SIG-M5 (cell line): Measurements from ENCODE around the gene CEBPE.

ENCODE experiments used
- DNase-seq: peaks from one replicate; lab custom pipeline; 2025; lab: John Stamatoyannopoulos, UW

Gene CEBPE

DNA sequence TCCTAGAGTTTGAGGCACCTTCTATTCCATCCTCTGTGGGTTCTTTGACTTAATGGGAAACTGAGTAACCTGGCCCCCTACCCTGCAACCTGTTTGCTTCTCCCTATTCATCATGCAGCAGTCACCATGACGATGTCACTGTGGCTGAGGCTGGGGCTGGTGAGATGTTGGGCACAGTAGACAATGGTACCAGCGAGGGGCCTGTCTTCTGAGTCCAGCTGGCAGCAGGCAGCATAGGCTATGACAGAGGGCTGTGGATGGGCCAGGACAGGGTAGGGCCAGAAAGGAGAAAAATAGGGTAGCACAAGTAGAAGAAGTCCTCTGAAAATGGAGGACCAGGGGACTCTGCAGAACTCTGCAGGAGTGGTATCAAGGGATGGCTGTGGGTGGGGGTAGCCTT lies 16.3 kb downstream of the CEBPE start:
- no peak for DNase-seq

DNA sequence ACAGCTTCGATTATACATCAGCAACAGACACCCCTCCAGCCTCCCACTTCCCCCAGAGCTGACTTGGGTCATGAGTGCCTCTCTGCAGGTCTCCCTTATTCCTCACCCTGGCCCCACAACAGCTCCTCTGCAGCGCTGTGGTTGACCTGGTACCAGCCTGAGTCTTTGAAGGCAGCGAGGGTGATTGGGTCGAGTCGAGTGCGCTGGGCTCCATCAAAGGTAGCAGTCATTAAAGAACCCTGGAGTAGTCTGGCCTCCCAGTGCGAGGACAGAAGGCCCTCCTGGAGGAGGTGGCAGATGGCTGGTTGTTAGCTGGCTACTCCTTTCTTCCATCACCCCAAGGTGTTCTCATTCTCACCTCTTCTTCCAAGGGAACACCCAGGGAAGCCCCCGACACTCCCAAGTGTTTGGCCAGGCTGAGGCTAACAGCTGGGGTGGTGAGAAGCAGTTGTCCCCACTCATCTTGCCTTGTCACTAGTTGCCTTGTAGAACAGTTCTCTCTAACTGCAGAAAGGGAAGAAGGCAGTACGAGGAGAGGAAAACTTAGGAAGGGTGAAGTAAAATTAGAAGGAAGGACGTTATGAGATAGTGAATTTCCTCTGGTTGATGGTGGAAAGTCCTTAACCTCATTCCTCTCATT lies 16.9 kb downstream of the CEBPE start:
- no peak for DNase-seq

GRCh38 chr14:23101213-23101970 lies 17.7 kb downstream of the CEBPE start:
- DNase-seq = no peak

DNA sequence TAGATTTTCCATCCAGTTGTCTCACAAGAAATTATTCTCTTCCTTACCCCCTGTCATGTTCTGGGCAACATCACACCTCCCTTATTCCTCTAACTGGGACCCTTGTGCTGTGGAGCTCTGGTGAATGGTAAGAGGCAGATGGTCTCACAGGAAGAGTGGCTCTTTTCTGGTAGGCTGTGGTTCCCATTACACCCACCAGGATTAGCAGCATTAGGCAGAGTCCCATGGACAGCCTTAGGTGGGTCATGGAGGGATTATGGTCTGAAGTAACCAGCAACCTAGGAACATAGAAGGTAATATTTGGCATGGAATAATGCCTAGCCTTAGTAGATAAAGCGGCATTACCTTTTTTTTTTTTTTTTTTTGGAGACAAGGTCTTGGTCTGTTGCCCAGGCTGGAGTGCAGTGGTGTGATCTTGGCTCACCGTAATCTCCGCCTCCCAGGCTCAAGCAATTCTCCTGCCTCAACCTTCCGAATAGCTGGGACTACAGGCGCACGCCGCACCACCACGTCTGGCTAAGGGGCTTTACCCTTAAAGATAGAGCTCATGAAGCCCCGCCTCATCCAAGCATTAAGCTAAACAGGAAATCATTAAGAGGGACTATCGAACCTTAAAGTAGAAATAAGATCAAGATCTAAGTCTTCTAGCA lies 19.7 kb downstream of the CEBPE start:
- no peak for DNase-seq

- no peak for DNase-seq
These were observed 21.3 kb downstream of the CEBPE start for GRCh38 chr14:23097786-23098185.

- DNase-seq = no peak
These were observed 23.6 kb downstream of the CEBPE start, which contains the start of gene C14orf119 for GRCh38 chr14:23095196-23096108. TSS of gene C14orf119 (plus strand) at chr14:23095505. CDS start at chr14:23097659, 2,154 bp downstream.

- DNase-seq = no peak
These were observed 24.3 kb downstream of the CEBPE start, which contains the start of gene ACIN1 for GRCh38 chr14:23094666-23095195. TSS of gene ACIN1 (minus strand) at chr14:23095136. CDS start at chr14:23095112, 24 bp downstream.

GRCh38 chr14:23093991-23094665 lies 24.9 kb downstream of the CEBPE start:
- no peak for DNase-seq

- no peak for DNase-seq
These were observed 25.5 kb downstream of the CEBPE start for GRCh38 chr14:23093526-23093925.

- no peak for DNase-seq
These were observed 26.0 kb downstream of the CEBPE start for GRCh38 chr14:23093104-23093503.

DNA sequence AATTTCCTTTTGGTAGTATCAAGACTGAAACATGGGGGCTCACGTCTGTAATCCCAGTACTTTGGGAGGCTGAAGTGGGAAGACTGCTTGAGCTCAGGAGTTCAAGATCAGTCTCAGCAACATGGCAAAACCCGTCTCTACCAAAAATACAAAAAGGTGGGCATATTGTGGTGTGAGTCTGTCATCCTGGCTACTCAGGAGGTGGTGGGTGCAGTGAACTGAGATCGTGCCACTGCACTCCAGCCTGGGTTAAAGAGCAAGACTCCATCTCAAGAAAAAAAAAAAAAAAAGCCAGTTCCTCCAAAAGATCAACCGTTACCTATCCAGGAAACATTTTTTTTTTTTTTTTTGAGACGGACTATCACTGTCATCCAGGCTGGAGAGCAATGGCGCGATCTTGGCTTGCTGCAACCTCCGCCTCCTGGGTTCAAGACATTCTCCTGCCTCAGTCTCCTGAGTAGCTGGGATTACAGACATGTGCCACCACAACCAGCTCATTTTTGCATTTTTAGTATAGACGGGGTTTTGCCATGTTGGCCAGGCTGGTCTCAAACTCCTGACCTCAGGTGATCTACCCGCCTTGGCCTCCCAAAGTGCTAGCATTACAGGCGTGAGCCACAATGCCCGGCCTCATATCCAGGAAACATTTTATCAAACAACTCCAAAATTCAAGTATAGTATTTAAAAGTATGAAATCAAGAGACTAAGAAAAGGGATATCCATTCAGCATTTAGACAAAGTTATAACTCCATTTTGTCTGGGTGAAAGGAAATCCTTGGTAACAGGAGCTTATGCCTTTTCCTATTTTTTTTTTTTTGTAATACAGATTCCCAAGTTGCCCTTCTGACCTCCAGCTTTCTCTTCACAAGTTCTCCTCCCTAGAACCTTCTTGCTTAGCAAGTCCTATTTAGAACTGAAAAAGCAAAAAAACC lies 27.5 kb downstream of the CEBPE start:
- no peak for DNase-seq

DNA sequence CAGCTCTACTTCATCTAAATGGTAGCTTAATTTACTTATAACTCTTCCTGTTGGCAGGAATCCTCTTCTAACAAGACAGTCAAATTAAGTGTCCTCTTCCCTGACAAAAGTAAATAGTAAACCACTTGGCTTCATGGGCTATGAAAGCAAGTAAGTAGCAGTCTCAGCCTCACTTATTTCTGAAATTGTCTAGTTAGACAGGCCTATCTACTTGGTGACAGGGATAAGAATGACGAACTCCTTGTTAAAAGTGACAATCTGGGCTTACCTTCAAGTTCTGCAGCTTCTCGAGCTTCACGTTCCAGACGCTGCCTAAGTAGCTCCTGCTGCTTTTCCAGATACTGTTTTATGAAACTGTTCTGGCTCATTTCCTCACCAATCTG lies 28.8 kb downstream of the CEBPE start:
- no peak for DNase-seq

DNA sequence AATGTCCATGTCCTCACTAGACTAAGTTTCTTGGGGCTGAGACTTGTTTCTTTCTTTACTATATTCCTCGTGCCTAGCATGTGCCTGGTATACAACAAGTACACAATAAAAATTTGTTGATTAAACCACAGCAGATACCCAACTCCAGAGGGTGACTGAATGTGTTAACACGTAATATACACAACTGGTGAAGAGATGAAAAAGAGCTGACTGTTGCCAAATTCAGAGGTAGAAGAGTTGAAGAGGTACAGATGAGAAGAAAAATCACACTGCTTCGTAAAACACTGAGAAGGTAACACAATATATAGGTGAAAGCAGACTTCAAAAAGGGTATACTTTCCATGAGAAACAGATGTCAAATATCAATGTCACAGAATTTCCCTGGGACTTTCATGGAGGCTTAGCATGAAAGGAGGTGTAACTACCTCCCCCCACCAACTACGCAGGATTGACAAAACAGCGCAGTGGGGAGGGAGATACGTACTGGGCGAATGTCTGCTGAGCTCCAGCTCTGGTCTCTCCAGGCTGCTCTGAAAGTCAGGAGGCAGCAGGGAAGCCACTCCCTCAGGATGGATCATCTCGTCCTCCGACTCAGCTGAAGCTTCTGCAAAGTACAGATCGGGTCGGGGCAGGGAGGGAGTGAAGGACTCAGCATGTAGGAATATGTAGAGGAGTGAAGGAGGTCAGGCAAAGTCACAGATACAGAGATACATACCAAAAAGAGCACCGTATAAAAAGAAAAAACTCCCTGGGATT lies 29.4 kb downstream of the CEBPE start:
- no peak for DNase-seq

GRCh38 chr14:23086565-23086964 lies 32.5 kb downstream of the CEBPE start:
- DNase-seq = no peak

GRCh38 chr14:23085458-23085857 lies 33.6 kb downstream of the CEBPE start:
- no peak for DNase-seq

DNA sequence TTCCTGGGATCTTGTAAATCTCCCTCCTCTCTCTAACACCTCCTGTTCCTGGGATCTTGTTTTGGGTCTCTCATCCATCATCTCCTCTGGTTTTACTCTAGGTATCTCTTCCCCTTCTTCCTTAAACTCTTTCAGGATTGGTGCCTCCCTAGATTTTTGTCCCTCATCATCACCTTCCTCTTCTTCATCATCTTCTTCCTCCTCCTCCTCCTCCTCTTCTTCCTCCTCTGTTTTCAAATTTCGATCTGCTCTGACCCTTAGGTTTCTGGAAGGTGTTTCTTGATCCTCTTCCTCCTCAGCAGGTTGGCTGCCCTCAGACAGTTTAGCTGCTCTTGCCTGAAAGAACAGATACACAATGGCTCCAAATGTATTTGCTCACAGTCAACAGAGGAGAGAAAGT lies 38.6 kb downstream of the CEBPE start:
- DNase-seq = no peak

GRCh38 chr14:23079716-23080115 lies 39.3 kb downstream of the CEBPE start:
- DNase-seq = no peak

GRCh38 chr14:23078692-23079116 lies 40.4 kb downstream of the CEBPE start:
- DNase-seq = no peak

DNA sequence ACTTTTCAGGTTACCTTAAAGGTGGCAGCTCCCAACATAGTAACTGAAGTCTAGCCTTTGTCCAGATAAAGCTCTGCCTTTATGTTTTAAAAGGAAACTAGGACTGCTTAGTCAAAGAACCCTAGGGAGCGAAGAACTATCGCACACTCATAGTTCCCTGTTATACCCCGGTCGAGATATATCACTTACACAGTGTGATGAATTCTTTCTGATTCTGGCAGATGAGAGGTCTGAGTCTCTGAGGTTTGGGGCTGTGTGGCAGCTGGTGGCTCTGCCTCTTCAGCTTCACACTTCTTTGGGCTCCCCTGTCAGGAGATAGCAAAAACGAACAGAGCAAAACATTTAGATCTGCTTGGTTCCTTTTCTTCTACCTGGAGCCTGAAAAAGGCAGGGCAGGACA lies 41.1 kb downstream of the CEBPE start:
- DNase-seq = no peak
